ENCODE data around the gene PSAT1.

DNA sequence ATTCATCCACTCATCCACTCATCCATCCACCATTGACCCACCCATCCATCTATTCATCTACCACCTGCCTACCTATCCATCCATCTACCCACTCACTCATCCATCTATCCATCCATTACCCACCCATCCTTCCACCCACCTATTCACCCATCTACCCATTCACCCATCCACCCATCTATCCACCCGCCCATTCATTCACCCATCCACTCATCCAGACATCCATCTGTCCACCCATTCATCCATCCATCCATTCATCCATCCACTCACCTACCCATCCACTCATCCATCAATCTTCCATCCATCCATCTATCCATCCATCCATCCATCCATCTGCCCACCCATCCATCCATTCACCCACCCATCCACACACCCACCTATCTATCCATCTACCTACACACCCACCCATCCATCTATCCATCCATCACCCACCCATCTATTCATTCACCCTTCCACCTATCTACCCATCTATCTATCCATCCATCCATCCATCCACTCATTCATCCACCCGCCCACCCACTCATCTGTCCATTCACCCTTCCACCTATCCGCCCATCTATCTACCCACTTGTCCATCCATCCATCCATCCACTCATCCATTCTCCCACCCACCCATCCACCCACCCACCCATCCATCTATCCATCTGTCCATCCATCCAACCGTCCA lies 23.2 kb downstream of the PSAT1 start:
- TF ChIP-seq, protein P1, sequence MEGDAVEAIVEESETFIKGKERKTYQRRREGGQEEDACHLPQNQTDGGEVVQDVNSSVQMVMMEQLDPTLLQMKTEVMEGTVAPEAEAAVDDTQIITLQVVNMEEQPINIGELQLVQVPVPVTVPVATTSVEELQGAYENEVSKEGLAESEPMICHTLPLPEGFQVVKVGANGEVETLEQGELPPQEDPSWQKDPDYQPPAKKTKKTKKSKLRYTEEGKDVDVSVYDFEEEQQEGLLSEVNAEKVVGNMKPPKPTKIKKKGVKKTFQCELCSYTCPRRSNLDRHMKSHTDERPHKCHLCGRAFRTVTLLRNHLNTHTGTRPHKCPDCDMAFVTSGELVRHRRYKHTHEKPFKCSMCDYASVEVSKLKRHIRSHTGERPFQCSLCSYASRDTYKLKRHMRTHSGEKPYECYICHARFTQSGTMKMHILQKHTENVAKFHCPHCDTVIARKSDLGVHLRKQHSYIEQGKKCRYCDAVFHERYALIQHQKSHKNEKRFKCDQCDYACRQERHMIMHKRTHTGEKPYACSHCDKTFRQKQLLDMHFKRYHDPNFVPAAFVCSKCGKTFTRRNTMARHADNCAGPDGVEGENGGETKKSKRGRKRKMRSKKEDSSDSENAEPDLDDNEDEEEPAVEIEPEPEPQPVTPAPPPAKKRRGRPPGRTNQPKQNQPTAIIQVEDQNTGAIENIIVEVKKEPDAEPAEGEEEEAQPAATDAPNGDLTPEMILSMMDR (conservative IDR thresholded peaks at IDR 0.05; ENCODE audit: low read depth, low read length), result no peak
- TF ChIP-seq EZH2 (IDR thresholded peaks at IDR 0.05; ENCODE audit: low read length, unreplicated experiment), result no peak
